ENCODE data around the gene TRPM5.

TRPM5 gene

DNA sequence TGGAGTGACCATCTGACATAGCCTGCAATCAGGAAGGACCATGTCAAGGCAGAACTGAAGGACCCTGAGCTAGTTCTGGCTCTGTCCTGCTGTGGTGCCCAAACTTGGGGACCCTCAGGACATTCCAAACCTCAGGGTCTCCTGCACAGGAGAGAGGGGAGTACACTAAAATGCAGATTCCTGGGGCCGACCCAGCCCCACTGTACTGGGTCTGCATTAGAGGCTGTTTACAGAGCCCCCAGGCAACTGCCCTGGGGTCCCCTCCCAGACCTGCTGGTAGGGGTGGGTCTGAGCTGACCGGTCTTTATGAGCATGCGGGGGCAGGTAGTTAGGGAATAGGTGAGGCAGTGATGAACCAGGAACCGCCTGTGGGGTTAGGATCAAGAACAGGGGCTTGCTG, 6.8 kb downstream of the TRPM5 start:
- Histone ChIP-seq H3K4me3 (ENCODE audit: low read depth in 1 of 5, low read length in 5 of 5) (no peak overlapping the region), H3K9me3 (ENCODE audit: control insufficient read depth in 5 of 5, low read length in 5 of 5) (peaks cover 0 to under 1% (median 0%) of the 10 kb centered on the region in 5 donors), H3K4me1 (ENCODE audit: control insufficient read depth in 5 of 5, insufficient read depth in 5 of 5, low read length in 5 of 5) (peaks cover 0 to 3% (median 0%) of the 10 kb centered on the region in 5 donors), H3K36me3 (ENCODE audit: control insufficient read depth in 5 of 5, insufficient read depth in 5 of 5, low read length in 5 of 5) (no peaks in the 10 kb centered on the region), H3K9ac (ENCODE audit: low read length in 5 of 5) (no peak overlapping the region), H3K27me3 (ENCODE audit: control insufficient read depth in 5 of 5, insufficient read depth in 4 of 5, low read length in 5 of 5) (peaks cover 11 to 22% (median 14%) of the 10 kb centered on the region in 5 donors), H3K27ac (ENCODE audit: low read depth, low read length) (no peak overlapping the region)

DNA sequence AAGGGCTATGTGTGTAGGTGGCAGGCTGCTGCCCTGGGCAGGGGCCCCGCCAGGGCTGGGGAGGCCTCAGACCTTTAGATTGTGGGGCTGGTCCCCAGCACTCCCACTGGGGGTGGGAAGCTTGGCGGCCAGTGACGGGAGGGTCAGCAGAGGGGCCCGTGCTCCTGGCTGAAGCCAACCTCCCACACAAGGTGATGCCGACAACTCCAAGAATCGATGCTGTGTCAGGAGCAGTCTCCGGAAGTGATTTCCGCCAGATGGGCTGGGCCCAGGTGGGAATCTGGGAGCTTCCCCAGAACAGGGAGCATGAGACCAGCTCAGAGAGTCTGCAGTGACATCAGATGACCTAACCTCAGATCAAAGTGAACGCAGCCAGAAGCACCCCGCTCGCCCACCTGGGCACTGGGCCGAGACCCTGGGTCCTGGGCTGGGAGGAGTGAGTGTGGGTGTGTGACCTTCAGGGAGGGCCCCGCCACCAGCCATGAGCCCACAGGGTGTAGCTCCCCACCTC, 7.7 kb downstream of the TRPM5 start:
- Histone ChIP-seq H3K4me1 (ENCODE audit: control insufficient read depth in 5 of 5, insufficient read depth in 5 of 5, low read length in 5 of 5) (peaks cover 0 to 3% (median 0%) of the 10 kb centered on the region in 5 donors), H3K27ac (ENCODE audit: low read depth, low read length) (no peak overlapping the region), H3K27me3 (ENCODE audit: control insufficient read depth in 5 of 5, insufficient read depth in 4 of 5, low read length in 5 of 5) (peaks cover 11 to 22% (median 18%) of the 10 kb centered on the region in 5 donors), H3K9me3 (ENCODE audit: control insufficient read depth in 5 of 5, low read length in 5 of 5) (no peaks in the 10 kb centered on the region), H3K36me3 (ENCODE audit: control insufficient read depth in 5 of 5, insufficient read depth in 5 of 5, low read length in 5 of 5) (no peaks in the 10 kb centered on the region), H3K4me3 (ENCODE audit: low read depth in 1 of 5, low read length in 5 of 5) (no peak overlapping the region), H3K9ac (ENCODE audit: low read length in 5 of 5) (no peak overlapping the region)

DNA sequence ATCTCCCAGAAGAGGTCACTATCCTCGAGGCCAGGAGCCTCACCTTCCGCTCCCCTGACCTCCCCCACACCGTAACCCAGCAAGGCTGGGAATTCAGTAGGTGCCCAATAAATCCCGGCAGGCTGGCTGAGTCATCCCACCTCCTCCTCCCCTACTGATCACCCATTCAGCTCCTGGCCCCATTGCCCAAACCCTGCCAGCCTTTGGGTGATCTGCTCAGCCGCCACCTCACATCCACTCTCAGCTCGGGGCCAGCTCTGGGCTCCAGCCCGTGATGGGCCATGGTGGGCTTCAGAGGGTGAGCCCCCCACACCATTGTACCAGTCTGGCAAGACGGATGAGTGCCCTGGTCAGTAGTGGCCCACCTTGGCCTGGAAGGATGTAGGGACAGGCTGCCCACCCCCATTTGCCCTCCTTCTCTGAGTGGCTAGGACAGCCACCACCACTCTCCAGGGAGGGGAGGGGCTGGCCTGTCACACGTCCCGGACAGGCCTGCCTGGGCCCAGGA, 8.2 kb downstream of the TRPM5 start:
- Histone ChIP-seq H3K27ac (ENCODE audit: low read depth, low read length) (no peak overlapping the region), H3K4me1 (ENCODE audit: control insufficient read depth in 5 of 5, insufficient read depth in 5 of 5, low read length in 5 of 5) (peaks cover 0 to 3% (median 0%) of the 10 kb centered on the region in 5 donors), H3K9me3 (ENCODE audit: control insufficient read depth in 5 of 5, low read length in 5 of 5) (no peaks in the 10 kb centered on the region), H3K27me3 (ENCODE audit: control insufficient read depth in 5 of 5, insufficient read depth in 4 of 5, low read length in 5 of 5) (peaks cover 9 to 21% (median 18%) of the 10 kb centered on the region in 5 donors), H3K36me3 (ENCODE audit: control insufficient read depth in 5 of 5, insufficient read depth in 5 of 5, low read length in 5 of 5) (no peaks in the 10 kb centered on the region), H3K4me3 (ENCODE audit: low read depth in 1 of 5, low read length in 5 of 5) (no peak overlapping the region), H3K9ac (ENCODE audit: low read length in 5 of 5) (no peak overlapping the region)

DNA sequence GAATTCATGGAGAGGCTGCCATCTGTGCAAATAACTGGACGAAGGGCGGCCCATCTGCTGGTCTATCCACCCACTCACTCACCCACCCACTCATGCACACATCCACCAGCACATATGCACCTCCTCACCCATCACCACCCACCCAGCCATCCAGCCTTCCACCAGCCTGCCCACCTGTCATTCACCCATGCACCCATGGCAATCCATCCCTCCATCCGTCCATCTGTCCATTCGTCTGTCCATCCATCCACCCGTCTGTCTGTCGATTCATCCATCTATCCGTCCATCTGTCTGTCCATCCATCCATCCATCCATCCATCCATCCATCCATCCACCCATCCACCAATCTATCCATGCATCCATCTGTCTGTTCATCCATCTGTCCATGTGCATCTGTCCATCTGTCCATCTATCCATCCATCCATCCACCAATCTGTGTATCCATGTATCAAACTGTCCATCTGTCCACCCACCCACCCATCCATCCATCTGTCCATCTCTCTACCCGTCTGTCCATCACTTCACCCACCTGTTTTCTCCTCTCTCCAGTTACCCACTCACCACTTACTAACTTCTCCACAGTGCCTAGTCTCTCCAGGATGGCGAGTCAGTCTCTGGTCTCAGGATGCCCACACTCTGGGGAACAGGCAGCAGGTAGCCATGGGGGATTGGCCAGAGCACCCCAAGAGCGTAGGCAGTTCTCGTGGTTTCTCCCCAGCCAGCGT, 8.9 kb downstream of the TRPM5 start:
- Histone ChIP-seq H3K27me3 (ENCODE audit: control insufficient read depth in 5 of 5, insufficient read depth in 4 of 5, low read length in 5 of 5) (peaks cover 5 to 19% (median 18%) of the 10 kb centered on the region in 5 donors), H3K9ac (ENCODE audit: low read length in 5 of 5) (no peak overlapping the region), H3K9me3 (ENCODE audit: control insufficient read depth in 5 of 5, low read length in 5 of 5) (no peaks in the 10 kb centered on the region), H3K36me3 (ENCODE audit: control insufficient read depth in 5 of 5, insufficient read depth in 5 of 5, low read length in 5 of 5) (no peaks in the 10 kb centered on the region), H3K4me3 (ENCODE audit: low read depth in 1 of 5, low read length in 5 of 5) (no peak overlapping the region), H3K4me1 (ENCODE audit: control insufficient read depth in 5 of 5, insufficient read depth in 5 of 5, low read length in 5 of 5) (no peaks in the 10 kb centered on the region), H3K27ac (ENCODE audit: low read depth, low read length) (no peak overlapping the region)

DNA sequence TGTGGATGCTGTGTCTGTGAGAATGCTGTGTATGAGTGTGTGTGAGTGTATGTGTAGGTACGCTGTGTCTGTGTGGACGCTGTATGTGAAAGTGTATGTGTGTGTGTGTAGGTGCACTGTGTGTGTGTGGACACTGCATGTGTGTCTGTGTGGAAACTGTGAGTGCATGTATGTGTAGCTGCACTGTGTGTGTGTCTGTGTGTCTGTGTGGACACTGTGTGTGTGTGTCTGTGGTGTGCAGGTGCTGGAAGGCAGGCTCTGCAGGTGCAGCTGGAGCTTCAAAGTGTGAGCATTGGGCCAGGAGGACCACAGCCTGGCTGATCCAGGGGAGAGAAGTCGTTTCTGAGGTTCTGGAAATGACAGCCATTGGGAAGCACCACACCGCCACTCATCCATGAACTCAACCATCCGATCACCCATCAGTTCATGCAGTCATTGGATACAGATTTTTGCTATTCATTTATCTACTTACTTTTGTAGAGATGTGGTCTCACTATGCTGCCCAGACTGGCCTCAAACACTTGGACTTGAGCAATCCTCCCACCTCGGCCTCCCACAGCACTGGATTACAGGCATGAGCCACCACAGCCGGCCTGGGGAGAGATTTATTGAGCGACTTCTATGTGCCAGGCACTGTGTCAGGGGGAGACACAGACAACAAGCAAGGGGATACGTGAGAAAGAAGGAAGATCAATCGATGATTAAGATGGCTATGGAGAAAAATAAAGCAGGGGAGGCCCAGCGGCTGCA, 9.6 kb downstream of the TRPM5 start:
- Histone ChIP-seq H3K4me1 (ENCODE audit: control insufficient read depth in 5 of 5, insufficient read depth in 5 of 5, low read length in 5 of 5) (no peaks in the 10 kb centered on the region), H3K36me3 (ENCODE audit: control insufficient read depth in 5 of 5, insufficient read depth in 5 of 5, low read length in 5 of 5) (no peaks in the 10 kb centered on the region), H3K9me3 (ENCODE audit: control insufficient read depth in 5 of 5, low read length in 5 of 5) (no peaks in the 10 kb centered on the region), H3K27ac (ENCODE audit: low read depth, low read length) (no peak overlapping the region), H3K9ac (ENCODE audit: low read length in 5 of 5) (no peak overlapping the region), H3K27me3 (ENCODE audit: control insufficient read depth in 5 of 5, insufficient read depth in 4 of 5, low read length in 5 of 5) (peaks cover 5 to 19% (median 18%) of the 10 kb centered on the region in 5 donors), H3K4me3 (ENCODE audit: low read depth in 1 of 5, low read length in 5 of 5) (no peak overlapping the region)

DNA sequence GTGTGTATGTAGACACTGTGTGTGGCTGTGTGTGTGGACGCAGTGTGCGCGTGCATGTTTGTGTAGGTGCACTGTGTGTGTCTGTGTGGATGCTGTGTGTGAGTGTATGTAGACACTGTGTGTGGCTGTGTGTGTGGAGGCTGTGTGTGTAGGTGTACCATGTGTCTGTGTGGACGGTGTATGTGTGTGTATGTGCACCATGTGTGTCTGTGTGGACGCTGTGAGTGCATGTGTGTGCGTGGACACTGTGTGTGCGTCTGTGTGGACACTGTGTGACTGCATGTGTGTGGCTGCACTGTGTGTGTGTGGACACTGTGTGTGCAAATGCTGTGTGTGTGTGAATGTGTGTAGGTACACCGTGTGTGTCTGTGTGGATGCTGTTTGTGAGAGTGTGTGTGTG, 10.3 kb downstream of the TRPM5 start:
- Histone ChIP-seq H3K4me3 (ENCODE audit: low read depth in 1 of 5, low read length in 5 of 5) (no peak overlapping the region), H3K4me1 (ENCODE audit: control insufficient read depth in 5 of 5, insufficient read depth in 5 of 5, low read length in 5 of 5) (no peaks in the 10 kb centered on the region), H3K9me3 (ENCODE audit: control insufficient read depth in 5 of 5, low read length in 5 of 5) (no peaks in the 10 kb centered on the region), H3K27ac (ENCODE audit: low read depth, low read length) (no peak overlapping the region), H3K36me3 (ENCODE audit: control insufficient read depth in 5 of 5, insufficient read depth in 5 of 5, low read length in 5 of 5) (no peaks in the 10 kb centered on the region), H3K27me3 (ENCODE audit: control insufficient read depth in 5 of 5, insufficient read depth in 4 of 5, low read length in 5 of 5) (peaks cover 5 to 19% (median 18%) of the 10 kb centered on the region in 5 donors), H3K9ac (ENCODE audit: low read length in 5 of 5) (no peak overlapping the region)

DNA sequence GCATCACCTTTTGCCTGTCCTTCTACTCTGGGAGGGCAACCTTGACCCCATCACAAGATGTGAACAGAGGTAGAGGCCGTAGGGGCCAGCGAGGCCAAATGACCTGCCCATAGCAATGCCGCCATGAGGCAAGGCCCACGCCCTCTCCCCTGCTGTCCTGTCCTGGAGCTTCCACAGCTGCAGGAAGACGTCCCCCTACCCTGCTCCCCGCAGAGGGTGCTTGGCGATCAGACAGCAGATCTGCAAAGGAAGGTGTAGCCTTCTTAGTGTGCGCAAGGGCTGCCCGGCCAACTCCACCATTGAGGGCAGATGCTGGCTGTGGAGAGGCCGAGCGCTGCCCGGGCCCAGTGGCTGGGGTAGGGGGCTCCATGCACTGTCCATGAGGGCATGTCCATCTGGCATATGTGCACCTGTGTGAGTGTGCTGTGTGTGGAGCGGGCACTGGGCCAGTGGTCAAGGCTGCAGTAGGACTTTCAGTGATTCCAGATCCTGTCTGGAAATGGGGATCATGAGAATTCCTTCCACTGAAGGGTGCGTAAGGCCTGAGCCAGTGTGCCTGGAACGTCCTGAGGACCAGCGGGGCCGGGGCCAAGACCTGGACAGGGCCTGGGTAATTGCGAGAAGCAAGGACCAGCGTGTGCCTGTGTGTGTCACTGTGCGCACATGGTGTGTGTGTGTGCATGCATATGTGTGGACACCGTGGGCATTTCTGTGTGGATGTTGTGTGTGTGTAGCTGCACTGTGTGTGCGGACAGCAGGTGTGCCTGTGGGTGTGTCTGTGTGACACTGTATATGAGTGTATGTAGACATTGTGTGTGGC, 11.0 kb downstream of the TRPM5 start:
- Histone ChIP-seq H3K27ac (ENCODE audit: low read depth, low read length) (no peak overlapping the region), H3K4me3 (ENCODE audit: low read depth in 1 of 5, low read length in 5 of 5) (no peak overlapping the region), H3K9me3 (ENCODE audit: control insufficient read depth in 5 of 5, low read length in 5 of 5) (no peaks in the 10 kb centered on the region), H3K27me3 (ENCODE audit: control insufficient read depth in 5 of 5, insufficient read depth in 4 of 5, low read length in 5 of 5) (peaks cover 5 to 19% (median 18%) of the 10 kb centered on the region in 5 donors), H3K4me1 (ENCODE audit: control insufficient read depth in 5 of 5, insufficient read depth in 5 of 5, low read length in 5 of 5) (no peaks in the 10 kb centered on the region), H3K36me3 (ENCODE audit: control insufficient read depth in 5 of 5, insufficient read depth in 5 of 5, low read length in 5 of 5) (no peaks in the 10 kb centered on the region), H3K9ac (ENCODE audit: low read length in 5 of 5) (no peak overlapping the region)

DNA sequence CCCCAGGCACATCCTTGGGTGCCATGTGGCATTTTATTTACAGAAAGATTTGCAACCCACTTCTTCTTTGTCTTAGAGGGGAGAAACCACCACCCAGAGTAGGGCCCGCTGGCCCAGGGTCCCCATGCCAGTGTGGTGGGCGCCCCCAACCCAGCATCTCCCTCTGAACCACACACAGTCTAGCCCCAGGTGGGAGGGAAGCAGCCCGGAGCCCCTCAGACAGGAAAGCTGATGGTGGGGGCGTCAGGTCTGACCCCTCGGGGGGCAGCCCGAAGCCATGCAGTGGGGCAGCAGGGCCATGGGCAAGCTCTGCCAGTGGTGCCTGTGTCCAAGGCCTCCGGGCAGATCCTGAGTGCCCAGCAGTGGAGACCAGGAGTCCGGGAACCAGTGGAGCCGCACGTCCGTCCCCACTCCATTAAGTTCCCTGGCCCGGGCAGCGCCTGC, 11.7 kb downstream of the TRPM5 start:
- Histone ChIP-seq H3K27me3 (ENCODE audit: control insufficient read depth in 5 of 5, insufficient read depth in 4 of 5, low read length in 5 of 5) (peaks cover 5 to 19% (median 18%) of the 10 kb centered on the region in 5 donors), H3K9ac (ENCODE audit: low read length in 5 of 5) (no peak overlapping the region), H3K4me1 (ENCODE audit: control insufficient read depth in 5 of 5, insufficient read depth in 5 of 5, low read length in 5 of 5) (no peaks in the 10 kb centered on the region), H3K4me3 (ENCODE audit: low read depth in 1 of 5, low read length in 5 of 5) (no peak overlapping the region), H3K27ac (ENCODE audit: low read depth, low read length) (no peak overlapping the region), H3K9me3 (ENCODE audit: control insufficient read depth in 5 of 5, low read length in 5 of 5) (no peaks in the 10 kb centered on the region), H3K36me3 (ENCODE audit: control insufficient read depth in 5 of 5, insufficient read depth in 5 of 5, low read length in 5 of 5) (no peaks in the 10 kb centered on the region)

DNA sequence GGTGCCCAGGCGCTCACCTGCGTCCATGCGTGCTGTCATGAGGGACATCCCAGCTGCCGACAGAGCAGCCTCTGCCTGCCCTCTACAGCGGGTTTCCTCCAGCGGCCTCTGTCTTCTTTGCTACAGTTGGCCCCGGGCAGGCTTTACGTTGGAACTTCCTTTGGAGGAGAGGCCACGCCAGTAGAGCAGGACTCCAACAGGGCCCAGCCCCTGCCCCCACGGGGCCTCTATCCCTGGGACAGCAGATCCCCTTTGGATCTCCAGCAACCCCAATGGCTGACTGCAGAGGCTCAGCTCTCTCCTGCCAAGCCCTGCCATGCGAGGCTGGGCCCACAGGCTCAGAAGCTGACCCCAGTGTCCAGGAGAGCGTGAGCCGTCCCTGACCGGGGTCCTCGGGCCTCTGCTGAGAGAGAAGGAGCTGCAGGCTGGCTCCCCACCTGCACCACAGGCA, 12.1 kb downstream of the TRPM5 start:
- Histone ChIP-seq H3K9ac (ENCODE audit: low read length in 5 of 5) (no peak overlapping the region), H3K27ac (ENCODE audit: low read depth, low read length) (no peak overlapping the region), H3K27me3 (ENCODE audit: control insufficient read depth in 5 of 5, insufficient read depth in 4 of 5, low read length in 5 of 5) (peaks cover 4 to 19% (median 14%) of the 10 kb centered on the region in 5 donors), H3K4me1 (ENCODE audit: control insufficient read depth in 5 of 5, insufficient read depth in 5 of 5, low read length in 5 of 5) (no peaks in the 10 kb centered on the region), H3K9me3 (ENCODE audit: control insufficient read depth in 5 of 5, low read length in 5 of 5) (no peaks in the 10 kb centered on the region), H3K36me3 (ENCODE audit: control insufficient read depth in 5 of 5, insufficient read depth in 5 of 5, low read length in 5 of 5) (no peaks in the 10 kb centered on the region), H3K4me3 (ENCODE audit: low read depth in 1 of 5, low read length in 5 of 5) (no peak overlapping the region)

All from subcutaneous abdominal adipose tissue (tissue), 5 donors.